ENCODE data around the gene CFAP57. TPM values are rescaled to one million over a fixed set of nuclear protein-coding genes. Genes with fewer than 3 reads are reported as not detected.

The CFAP57 gene
- total and polyA plus RNA-seq, 9 of the 15 experiments (the other 6 are each of a cell fraction or from before 2014, with no cell fraction given) = 0.04 to 0.22 (median 0.07) TPM; not detected in 3

DNA sequence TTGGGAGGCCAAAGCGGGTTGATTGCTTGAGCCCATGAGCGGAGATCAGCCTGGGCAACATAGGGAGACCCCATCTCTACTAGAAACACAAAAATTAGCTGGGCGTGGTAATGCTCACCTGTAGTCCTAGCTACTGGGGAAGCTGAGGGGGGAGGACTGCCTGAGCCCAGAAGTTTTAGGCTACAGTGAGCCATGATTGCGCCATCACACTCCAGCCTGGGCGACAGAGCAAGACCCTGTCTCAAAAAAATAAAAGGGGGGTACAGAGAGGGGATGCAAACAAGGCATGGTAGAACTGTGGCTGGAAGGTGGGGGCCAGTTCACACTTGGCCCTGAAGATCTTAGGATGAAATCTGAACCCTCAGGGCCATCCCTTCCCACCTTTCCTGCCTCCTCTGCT, 114.4 kb downstream of the CFAP57 start (continued):
- TF ChIP-seq, protein P1, sequence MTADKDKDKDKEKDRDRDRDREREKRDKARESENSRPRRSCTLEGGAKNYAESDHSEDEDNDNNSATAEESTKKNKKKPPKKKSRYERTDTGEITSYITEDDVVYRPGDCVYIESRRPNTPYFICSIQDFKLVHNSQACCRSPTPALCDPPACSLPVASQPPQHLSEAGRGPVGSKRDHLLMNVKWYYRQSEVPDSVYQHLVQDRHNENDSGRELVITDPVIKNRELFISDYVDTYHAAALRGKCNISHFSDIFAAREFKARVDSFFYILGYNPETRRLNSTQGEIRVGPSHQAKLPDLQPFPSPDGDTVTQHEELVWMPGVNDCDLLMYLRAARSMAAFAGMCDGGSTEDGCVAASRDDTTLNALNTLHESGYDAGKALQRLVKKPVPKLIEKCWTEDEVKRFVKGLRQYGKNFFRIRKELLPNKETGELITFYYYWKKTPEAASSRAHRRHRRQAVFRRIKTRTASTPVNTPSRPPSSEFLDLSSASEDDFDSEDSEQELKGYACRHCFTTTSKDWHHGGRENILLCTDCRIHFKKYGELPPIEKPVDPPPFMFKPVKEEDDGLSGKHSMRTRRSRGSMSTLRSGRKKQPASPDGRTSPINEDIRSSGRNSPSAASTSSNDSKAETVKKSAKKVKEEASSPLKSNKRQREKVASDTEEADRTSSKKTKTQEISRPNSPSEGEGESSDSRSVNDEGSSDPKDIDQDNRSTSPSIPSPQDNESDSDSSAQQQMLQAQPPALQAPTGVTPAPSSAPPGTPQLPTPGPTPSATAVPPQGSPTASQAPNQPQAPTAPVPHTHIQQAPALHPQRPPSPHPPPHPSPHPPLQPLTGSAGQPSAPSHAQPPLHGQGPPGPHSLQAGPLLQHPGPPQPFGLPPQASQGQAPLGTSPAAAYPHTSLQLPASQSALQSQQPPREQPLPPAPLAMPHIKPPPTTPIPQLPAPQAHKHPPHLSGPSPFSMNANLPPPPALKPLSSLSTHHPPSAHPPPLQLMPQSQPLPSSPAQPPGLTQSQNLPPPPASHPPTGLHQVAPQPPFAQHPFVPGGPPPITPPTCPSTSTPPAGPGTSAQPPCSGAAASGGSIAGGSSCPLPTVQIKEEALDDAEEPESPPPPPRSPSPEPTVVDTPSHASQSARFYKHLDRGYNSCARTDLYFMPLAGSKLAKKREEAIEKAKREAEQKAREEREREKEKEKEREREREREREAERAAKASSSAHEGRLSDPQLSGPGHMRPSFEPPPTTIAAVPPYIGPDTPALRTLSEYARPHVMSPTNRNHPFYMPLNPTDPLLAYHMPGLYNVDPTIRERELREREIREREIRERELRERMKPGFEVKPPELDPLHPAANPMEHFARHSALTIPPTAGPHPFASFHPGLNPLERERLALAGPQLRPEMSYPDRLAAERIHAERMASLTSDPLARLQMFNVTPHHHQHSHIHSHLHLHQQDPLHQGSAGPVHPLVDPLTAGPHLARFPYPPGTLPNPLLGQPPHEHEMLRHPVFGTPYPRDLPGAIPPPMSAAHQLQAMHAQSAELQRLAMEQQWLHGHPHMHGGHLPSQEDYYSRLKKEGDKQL (CRISPR knock-in tag; IDR thresholded peaks at IDR 0.05; ENCODE audit: borderline replicate concordance) = no peak
- TF ChIP-seq BRF1 (IDR thresholded peaks at IDR 0.05; ENCODE audit: borderline replicate concordance, extremely low read depth, insufficient read length) = no peak
- TF ChIP-seq ZNF444 (CRISPR knock-in tag; IDR thresholded peaks at IDR 0.05) = no peak
- no peak for TF ChIP-seq ZNF431 (CRISPR knock-in tag; IDR thresholded peaks at IDR 0.05)

Data from K562 (cell line).